Chondrocyte (in vitro differentiated cells): ENCODE measurements around the gene SDHC. TPM values are rescaled to one million over a fixed set of nuclear protein-coding genes. Genes with fewer than 3 reads are reported as not detected.

Source experiments
- DNase-seq: peaks from one replicate; pipeline ENCODE4 v3.0.0; 2021; ENCODE audit warnings: mixed read lengths, low spot score
- H3K27ac Mint-ChIP-seq: one replicate; pipeline ENCODE4 v1.8.0; 2021; ENCODE audit warnings: mild to moderate bottlenecking, moderate library complexity, mixed read lengths; ENCODE audit not compliant: unreplicated experiment
- H3K27me3 Mint-ChIP-seq: 2 replicates; pipeline ENCODE4 v1.8.0; 2021; ENCODE audit warnings: low read depth, mixed read lengths
- H3K36me3 Mint-ChIP-seq: 2 replicates; pipeline ENCODE4 v1.8.0; 2021; ENCODE audit warnings: low read depth, mixed read lengths
- H3K4me1 Mint-ChIP-seq: 2 replicates; pipeline ENCODE4 v1.8.0; 2021; ENCODE audit warnings: low read depth, mild to moderate bottlenecking, mixed read lengths
- H3K4me3 Mint-ChIP-seq: one replicate; pipeline ENCODE4 v1.8.0; 2021; ENCODE audit warnings: mild to moderate bottlenecking, moderate library complexity, mixed read lengths; ENCODE audit not compliant: unreplicated experiment
- H3K9me3 Mint-ChIP-seq: 2 replicates; pipeline ENCODE4 v1.8.0; 2021; ENCODE audit warnings: low read depth, mixed read lengths
- total RNA-seq: library from RNA; stranded (reverse); gene quantifications from 3 replicates; pipeline ENCODE4 v1.2.1, GENCODE V29; 2021
- TF ChIP-seq, protein P1 (sequence below): fragments of 200-600 bp; sonication (generic); IDR thresholded peaks from 2 replicates; pipeline ENCODE4 v1.5.0; 2021; ENCODE audit warnings: antibody characterized with exemption, mild to moderate bottlenecking, moderate library complexity

Gene SDHC
- total RNA-seq, 1 donor from 2014 or later: 128 TPM

DNA sequence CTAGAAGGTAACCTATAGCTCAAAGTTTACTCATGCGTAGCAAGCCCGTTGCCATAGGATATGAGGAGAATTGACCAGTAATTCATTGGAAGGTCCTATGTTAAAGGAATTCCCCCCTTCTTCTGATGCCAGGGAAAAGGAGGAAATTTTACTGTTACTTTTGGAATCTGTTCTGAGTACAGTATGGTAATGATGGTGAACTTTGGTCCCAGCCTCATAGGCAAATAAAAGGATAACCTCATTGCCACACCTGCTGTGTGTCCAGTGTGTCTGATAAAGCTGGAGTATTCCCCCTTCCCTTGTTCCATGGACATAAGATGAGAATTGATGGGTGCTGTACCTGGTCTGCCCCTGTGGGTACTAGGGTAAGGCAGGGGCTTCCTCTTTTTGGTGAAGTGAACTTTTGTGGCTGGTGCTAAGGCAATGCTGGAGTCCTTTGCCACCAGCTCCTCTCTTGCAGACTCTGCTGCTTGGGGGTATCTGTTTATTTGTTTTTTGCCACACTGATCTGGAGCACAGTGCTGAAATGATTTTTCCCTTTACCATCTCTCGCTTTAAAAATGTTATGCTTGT is 26.6 kb upstream of the SDHC start:
- H3K36me3 Mint-ChIP-seq: no peaks in the 10 kb centered on the region
- no peak for DNase-seq
- no peak overlapping the region for H3K4me3 Mint-ChIP-seq
- H3K27ac Mint-ChIP-seq: no peak overlapping the region
- no peaks in the 10 kb centered on the region for H3K9me3 Mint-ChIP-seq
- TF ChIP-seq, protein P1, sequence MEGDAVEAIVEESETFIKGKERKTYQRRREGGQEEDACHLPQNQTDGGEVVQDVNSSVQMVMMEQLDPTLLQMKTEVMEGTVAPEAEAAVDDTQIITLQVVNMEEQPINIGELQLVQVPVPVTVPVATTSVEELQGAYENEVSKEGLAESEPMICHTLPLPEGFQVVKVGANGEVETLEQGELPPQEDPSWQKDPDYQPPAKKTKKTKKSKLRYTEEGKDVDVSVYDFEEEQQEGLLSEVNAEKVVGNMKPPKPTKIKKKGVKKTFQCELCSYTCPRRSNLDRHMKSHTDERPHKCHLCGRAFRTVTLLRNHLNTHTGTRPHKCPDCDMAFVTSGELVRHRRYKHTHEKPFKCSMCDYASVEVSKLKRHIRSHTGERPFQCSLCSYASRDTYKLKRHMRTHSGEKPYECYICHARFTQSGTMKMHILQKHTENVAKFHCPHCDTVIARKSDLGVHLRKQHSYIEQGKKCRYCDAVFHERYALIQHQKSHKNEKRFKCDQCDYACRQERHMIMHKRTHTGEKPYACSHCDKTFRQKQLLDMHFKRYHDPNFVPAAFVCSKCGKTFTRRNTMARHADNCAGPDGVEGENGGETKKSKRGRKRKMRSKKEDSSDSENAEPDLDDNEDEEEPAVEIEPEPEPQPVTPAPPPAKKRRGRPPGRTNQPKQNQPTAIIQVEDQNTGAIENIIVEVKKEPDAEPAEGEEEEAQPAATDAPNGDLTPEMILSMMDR: no peak
- no peaks in the 10 kb centered on the region for H3K4me1 Mint-ChIP-seq
- H3K27me3 Mint-ChIP-seq: peaks cover 35% of the 10 kb centered on the region

DNA sequence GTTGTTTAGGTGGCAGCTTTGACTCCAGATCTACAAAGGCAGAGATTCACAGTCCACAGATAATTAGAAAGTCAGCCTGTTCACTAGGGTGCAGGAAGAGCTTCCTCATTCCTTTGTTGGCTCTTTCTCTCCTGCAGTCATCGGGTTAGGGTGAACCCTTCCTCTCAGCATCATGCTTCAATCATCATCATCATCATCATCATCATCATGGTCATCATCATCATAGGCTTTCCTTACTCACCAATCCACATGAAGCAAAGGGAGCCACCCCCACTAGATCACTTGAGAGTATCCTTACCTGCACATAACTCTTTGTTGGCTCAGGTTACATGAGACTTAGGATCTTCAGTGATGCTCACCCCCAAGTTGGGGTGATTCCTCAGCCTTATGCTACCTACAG is 23.4 kb upstream of the SDHC start:
- no peak for DNase-seq
- Mint-ChIP-seq H3K9me3 (no peaks in the 10 kb centered on the region), H3K4me3 (no peak overlapping the region), H3K4me1 (no peaks in the 10 kb centered on the region), H3K36me3 (no peaks in the 10 kb centered on the region), H3K27me3 (peaks cover 7% of the 10 kb centered on the region), H3K27ac (no peak overlapping the region)
- TF ChIP-seq, protein P1: no peak

DNA sequence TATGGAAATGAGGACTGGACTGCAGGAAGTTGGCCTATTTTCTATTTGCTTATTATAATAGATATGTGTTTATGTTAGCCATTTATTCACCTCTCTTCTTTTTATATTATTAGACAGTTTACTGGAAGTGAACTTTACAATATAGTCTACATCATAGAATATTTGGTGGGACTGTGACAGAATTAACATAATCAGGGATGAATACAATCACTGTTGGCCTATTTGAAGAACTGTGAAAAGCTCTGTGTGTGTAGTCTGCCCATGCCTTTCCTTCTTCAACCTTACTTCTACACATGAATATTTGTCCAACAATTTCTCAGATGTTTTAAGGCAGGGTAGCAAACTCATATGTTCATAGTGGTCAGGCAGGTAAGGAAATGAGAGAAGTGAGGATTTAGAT is 16.8 kb upstream of the SDHC start:
- Mint-ChIP-seq H3K27me3 (no peaks in the 10 kb centered on the region), H3K36me3 (no peaks in the 10 kb centered on the region), H3K4me1 (no peaks in the 10 kb centered on the region), H3K9me3 (no peaks in the 10 kb centered on the region), H3K4me3 (no peak overlapping the region), H3K27ac (no peak overlapping the region)
- DNase-seq: no peak
- TF ChIP-seq, protein P1: no peak

DNA sequence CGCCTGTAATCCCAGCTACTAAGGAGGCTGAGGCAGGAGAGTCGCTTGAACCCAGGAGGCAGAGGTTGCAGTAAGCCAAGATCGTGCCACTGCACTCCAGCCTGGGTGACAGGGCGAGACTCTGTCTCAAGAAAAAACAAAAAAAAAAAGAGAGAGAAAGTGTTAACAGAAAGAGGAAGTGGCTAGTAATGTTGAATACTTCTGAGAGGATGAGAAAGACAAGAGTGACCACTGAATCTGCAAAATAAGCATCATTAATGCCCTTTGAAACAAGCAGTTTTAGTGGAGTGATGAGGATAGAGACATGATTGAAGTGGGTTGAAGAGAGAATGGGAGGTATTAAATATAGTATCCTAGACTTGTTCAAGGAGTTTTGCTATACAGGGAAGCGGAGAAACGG is 16.1 kb upstream of the SDHC start:
- H3K27me3 Mint-ChIP-seq: no peaks in the 10 kb centered on the region
- no peaks in the 10 kb centered on the region for H3K9me3 Mint-ChIP-seq
- no peak for DNase-seq
- no peak overlapping the region for H3K4me3 Mint-ChIP-seq
- H3K4me1 Mint-ChIP-seq: no peaks in the 10 kb centered on the region
- no peaks in the 10 kb centered on the region for H3K36me3 Mint-ChIP-seq
- no peak overlapping the region for H3K27ac Mint-ChIP-seq
- TF ChIP-seq, protein P1: no peak

DNA sequence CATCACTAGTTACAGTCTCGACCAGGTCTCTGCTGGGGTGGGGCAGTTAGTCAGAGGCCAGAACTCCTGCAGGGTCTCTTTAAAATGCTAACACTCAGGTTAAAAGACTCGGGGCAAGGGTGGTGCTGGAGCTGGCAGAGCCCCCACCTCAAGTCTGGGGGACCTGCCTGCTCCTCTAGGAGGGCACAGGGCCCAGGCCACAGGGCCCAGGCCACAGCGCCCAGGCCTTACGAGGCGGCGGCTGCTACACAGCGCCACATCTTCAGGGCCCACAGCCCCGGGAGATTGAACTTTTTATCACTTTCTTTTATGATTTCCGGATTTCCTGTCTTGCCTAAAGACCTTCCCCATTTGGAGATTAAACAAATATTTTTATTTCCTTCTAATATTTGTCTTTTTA is 14.8 kb upstream of the SDHC start:
- H3K9me3 Mint-ChIP-seq: no peaks in the 10 kb centered on the region
- H3K27me3 Mint-ChIP-seq: no peaks in the 10 kb centered on the region
- TF ChIP-seq, protein P1: no peak
- no peaks in the 10 kb centered on the region for H3K4me1 Mint-ChIP-seq
- H3K4me3 Mint-ChIP-seq: no peak overlapping the region
- DNase-seq: no peak
- H3K27ac Mint-ChIP-seq: no peak overlapping the region
- no peaks in the 10 kb centered on the region for H3K36me3 Mint-ChIP-seq
